ENCODE data around the gene PITRM1.

DNA sequence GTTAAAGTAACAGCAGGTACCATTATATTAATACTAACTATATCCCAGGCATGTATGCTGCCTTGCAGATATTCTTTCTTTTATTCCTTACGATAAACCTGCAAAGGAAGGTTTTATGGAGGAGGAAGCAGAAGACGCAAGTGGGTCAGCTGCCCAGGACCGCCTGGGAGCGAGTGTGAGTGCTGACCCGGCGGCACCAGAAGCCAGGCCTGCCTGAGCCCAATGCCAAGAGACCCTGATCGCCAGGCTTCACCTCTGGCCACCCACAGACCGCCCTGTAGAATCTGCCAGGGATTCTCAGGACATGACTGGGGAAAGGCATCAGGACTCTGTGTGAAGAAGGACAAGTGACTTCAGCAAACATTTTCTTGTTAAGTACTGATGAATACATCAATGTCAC is 26.3 kb downstream of the PITRM1 start:
- TF ChIP-seq, protein P1, sequence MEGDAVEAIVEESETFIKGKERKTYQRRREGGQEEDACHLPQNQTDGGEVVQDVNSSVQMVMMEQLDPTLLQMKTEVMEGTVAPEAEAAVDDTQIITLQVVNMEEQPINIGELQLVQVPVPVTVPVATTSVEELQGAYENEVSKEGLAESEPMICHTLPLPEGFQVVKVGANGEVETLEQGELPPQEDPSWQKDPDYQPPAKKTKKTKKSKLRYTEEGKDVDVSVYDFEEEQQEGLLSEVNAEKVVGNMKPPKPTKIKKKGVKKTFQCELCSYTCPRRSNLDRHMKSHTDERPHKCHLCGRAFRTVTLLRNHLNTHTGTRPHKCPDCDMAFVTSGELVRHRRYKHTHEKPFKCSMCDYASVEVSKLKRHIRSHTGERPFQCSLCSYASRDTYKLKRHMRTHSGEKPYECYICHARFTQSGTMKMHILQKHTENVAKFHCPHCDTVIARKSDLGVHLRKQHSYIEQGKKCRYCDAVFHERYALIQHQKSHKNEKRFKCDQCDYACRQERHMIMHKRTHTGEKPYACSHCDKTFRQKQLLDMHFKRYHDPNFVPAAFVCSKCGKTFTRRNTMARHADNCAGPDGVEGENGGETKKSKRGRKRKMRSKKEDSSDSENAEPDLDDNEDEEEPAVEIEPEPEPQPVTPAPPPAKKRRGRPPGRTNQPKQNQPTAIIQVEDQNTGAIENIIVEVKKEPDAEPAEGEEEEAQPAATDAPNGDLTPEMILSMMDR (conservative IDR thresholded peaks at IDR 0.05) = no peak
- TF ChIP-seq ZFX (IDR thresholded peaks at IDR 0.05) = no peak
